ENCODE measurements around the gene KRT40. TPM values are rescaled to one million over a fixed set of nuclear protein-coding genes. Genes with fewer than 3 reads are reported as not detected.

Gene KRT40
- total RNA-seq, result not detected in 2 replicates

- H3K4me1 Mint-ChIP-seq, result no peaks in the 10 kb centered on the region
- no peak within 1 kb of the TSS for H3K27ac Mint-ChIP-seq
- no peak within 1 kb of the TSS for H3K4me3 Mint-ChIP-seq
- no peak for TF ChIP-seq CTCF (IDR thresholded peaks at IDR 0.05)
- H3K36me3 Mint-ChIP-seq (ENCODE audit: low read depth), result no peaks in the 10 kb centered on the region
- ChIA-PET POLR2A (interaction anchor here (0.7 kb wide), 1 partner anchor 582 kb away, joined by 3 read pairs; no protein-coding TSS in a partner anchor), CTCF (no interaction called here)
- H3K9me3 Mint-ChIP-seq, result no peaks in the 10 kb centered on the region
- peaks cover 14% of the 10 kb centered on the region for H3K27me3 Mint-ChIP-seq
- DNase-seq (no peak), ATAC-seq (ENCODE audit: low read depth) (no peak)
- intact Hi-C loops (cut with micrococcal nuclease), result no loop called here
These were observed at the start of gene KRT40 for GRCh38 chr17:40984226-40984625. TSS of gene KRT40 (minus strand) at chr17:40984326. CDS start at chr17:40984273, 53 bp downstream.

- ATAC-seq (ENCODE audit: low read depth) (no peak), DNase-seq (no peak)
- no peaks in the 10 kb centered on the region for H3K36me3 Mint-ChIP-seq (ENCODE audit: low read depth)
- POLR2A ChIA-PET, result no interaction called here
- H3K4me1 Mint-ChIP-seq, result no peaks in the 10 kb centered on the region
- CTCF ChIA-PET, result no interaction called here
- no peak within 1 kb of the TSS for H3K27ac Mint-ChIP-seq
- H3K27me3 Mint-ChIP-seq, result peaks cover 44% of the 10 kb centered on the region
- no peaks in the 10 kb centered on the region for H3K9me3 Mint-ChIP-seq
- intact Hi-C loops (cut with micrococcal nuclease), result loop anchor here (5.0 kb wide), 1 partner anchor 177 kb away; no protein-coding TSS in a partner anchor
- no peak within 1 kb of the TSS for H3K4me3 Mint-ChIP-seq
- no peak for TF ChIP-seq CTCF (IDR thresholded peaks at IDR 0.05)
These were observed 45.6 kb upstream of the KRT40 start, which contains the start of gene KRTAP1-4 for GRCh38 chr17:41029633-41030245. TSS of gene KRTAP1-4 (minus strand) at chr17:41030195. CDS start at chr17:41030078, 117 bp downstream.

GRCh38 chr17:41026715-41027471, 42.8 kb upstream of the KRT40 start, which contains the start of gene KRTAP1-5:
TSS of gene KRTAP1-5 (minus strand) at chr17:41027208. CDS start at chr17:41027155, 53 bp downstream.
- Mint-ChIP-seq H3K4me1 (no peaks in the 10 kb centered on the region), H3K4me3 (no peak within 1 kb of the TSS), H3K27me3 (peaks cover 35% of the 10 kb centered on the region), H3K36me3 (ENCODE audit: low read depth) (no peaks in the 10 kb centered on the region), H3K27ac (no peak within 1 kb of the TSS), H3K9me3 (no peaks in the 10 kb centered on the region)
- ATAC-seq (ENCODE audit: low read depth), result no peak
- TF ChIP-seq CTCF (IDR thresholded peaks at IDR 0.05), result no peak
- POLR2A ChIA-PET, result no interaction called here
- CTCF ChIA-PET, result no interaction called here
- DNase-seq, result no peak
- intact Hi-C loops (cut with micrococcal nuclease), result loop anchor here (5.0 kb wide), 1 partner anchor 175 kb away; no protein-coding TSS in a partner anchor

GRCh38 chr17:41024697-41025096, 40.6 kb upstream of the KRT40 start:
- H3K27ac Mint-ChIP-seq, result no peak overlapping the region
- H3K36me3 Mint-ChIP-seq (ENCODE audit: low read depth), result no peaks in the 10 kb centered on the region
- ChIA-PET POLR2A (no interaction called here), CTCF (no interaction called here)
- no peak for DNase-seq
- peaks cover 27% of the 10 kb centered on the region for H3K27me3 Mint-ChIP-seq
- no peak for TF ChIP-seq CTCF (IDR thresholded peaks at IDR 0.05)
- H3K9me3 Mint-ChIP-seq, result peaks cover 4% of the 10 kb centered on the region
- intact Hi-C loops (cut with micrococcal nuclease), result loop anchor here (5.0 kb wide), 1 partner anchor 172 kb away; no protein-coding TSS in a partner anchor
- no peak for ATAC-seq (ENCODE audit: low read depth)
- H3K4me1 Mint-ChIP-seq, result no peaks in the 10 kb centered on the region
- no peak overlapping the region for H3K4me3 Mint-ChIP-seq

- Mint-ChIP-seq H3K27ac (no peak overlapping the region), H3K4me1 (no peaks in the 10 kb centered on the region), H3K4me3 (no peak overlapping the region), H3K9me3 (peaks cover 4% of the 10 kb centered on the region), H3K27me3 (peaks cover 11% of the 10 kb centered on the region), H3K36me3 (ENCODE audit: low read depth) (no peaks in the 10 kb centered on the region)
- intact Hi-C loops (cut with micrococcal nuclease), result no loop called here
- no peak for TF ChIP-seq CTCF (IDR thresholded peaks at IDR 0.05)
- ChIA-PET POLR2A (no interaction called here), CTCF (no interaction called here)
- DNase-seq, result no peak
- ATAC-seq (ENCODE audit: low read depth), result no peak
These were observed 36.2 kb upstream of the KRT40 start for GRCh38 chr17:41020336-41020735.
